WI38 (cell line): ENCODE measurements around the gene PITPNM3.

Source experiments
- H3K4me3 ChIP-seq: 2 replicates; pipeline ENCODE4 v1.5.1; 2011; ENCODE audit warnings: low read depth, mild to moderate bottlenecking, control low read depth, low read length
- TF ChIP-seq, protein P1 (sequence below): IDR thresholded peaks from 2 replicates; pipeline ENCODE4 v1.5.1; 2012; ENCODE audit warnings: low read depth, mild to moderate bottlenecking, control low read depth, low read length

The PITPNM3 gene

GRCh38 chr17:6443692-6444570 lies 112.4 kb downstream of the PITPNM3 start, which contains the start of gene PIMREG:
PIMREG (plus strand) TSS chr17:6444455; CDS start chr17:6445111, 656 bp downstream.
- TF ChIP-seq, protein P1, sequence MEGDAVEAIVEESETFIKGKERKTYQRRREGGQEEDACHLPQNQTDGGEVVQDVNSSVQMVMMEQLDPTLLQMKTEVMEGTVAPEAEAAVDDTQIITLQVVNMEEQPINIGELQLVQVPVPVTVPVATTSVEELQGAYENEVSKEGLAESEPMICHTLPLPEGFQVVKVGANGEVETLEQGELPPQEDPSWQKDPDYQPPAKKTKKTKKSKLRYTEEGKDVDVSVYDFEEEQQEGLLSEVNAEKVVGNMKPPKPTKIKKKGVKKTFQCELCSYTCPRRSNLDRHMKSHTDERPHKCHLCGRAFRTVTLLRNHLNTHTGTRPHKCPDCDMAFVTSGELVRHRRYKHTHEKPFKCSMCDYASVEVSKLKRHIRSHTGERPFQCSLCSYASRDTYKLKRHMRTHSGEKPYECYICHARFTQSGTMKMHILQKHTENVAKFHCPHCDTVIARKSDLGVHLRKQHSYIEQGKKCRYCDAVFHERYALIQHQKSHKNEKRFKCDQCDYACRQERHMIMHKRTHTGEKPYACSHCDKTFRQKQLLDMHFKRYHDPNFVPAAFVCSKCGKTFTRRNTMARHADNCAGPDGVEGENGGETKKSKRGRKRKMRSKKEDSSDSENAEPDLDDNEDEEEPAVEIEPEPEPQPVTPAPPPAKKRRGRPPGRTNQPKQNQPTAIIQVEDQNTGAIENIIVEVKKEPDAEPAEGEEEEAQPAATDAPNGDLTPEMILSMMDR = no peak

DNA sequence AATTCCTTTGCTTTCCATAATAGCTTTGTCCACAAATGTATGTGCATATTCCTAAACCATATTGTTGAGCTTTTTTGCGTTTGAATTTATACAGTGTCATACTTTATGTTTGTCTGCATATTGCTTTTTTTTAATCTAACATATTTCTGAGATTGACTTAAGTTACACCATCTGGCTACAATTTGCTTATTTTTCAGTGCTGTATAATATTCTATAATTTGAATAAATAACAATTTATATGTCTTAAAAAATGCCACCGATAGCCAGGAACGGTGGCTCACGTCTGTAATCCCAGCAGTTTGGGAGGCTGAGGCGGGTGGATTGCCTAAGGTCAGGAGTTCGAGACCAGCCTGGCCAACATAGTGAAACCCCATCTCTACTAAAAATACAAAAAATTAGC lies 113.6 kb downstream of the PITPNM3 start:
- TF ChIP-seq, protein P1 = no peak
- H3K4me3 ChIP-seq = no peak overlapping the region

More at GRCh38 chr17:6443692-6444570, 112.4 kb downstream of the PITPNM3 start, which contains the start of gene PIMREG:
- H3K4me3 ChIP-seq = peak within 1 kb of the TSS; percentile 70

DNA sequence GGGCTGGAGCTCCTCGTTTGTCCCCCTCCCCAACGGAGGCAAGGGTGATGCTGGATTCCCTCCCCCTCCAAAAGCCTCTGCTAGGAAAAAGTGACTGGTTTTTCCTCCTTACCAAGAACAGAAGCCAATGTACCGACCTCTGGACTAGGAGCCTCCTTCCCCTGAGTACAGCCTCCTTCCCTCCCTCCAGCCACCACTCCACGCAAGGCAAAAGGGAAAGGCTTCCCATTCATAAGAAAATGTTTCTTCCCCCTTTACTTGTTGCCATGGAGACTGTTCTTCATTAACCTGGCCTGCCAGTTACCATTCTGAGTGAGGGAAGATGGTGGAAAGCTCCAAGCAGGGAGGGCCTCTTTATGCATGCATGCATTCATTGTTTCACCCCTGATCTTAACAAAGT lies 116.4 kb downstream of the PITPNM3 start:
- no peak overlapping the region for H3K4me3 ChIP-seq
- TF ChIP-seq, protein P1 = no peak

GRCh38 chr17:6437956-6438355 lies 118.4 kb downstream of the PITPNM3 start:
- no peak overlapping the region for H3K4me3 ChIP-seq
- TF ChIP-seq, protein P1 = no peak

- TF ChIP-seq, protein P1 = no peak
- no peak overlapping the region for H3K4me3 ChIP-seq
Measured at GRCh38 chr17:6437466-6437865, 118.9 kb downstream of the PITPNM3 start.

DNA sequence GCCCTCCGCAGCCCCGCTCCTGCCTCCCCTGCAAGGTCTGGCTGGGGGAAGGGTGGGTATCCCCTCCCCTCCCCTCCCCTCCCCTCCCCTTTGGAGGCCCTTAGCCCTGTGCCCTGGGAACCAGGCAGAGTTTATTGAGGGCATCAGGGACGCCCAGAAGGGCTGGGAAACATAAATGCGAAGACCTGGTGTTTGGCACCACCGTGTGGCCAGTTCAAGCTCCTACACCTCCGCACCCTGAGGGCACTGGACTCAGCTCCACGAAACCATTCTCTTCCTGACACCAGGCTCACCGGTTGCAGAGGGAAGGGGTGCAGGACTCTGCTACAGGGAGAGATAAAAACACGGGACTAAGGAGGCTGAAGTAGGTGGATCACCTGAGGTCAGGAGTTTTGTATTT lies 120.4 kb downstream of the PITPNM3 start:
- no peak overlapping the region for H3K4me3 ChIP-seq
- TF ChIP-seq, protein P1 = peak; percentile 87

DNA sequence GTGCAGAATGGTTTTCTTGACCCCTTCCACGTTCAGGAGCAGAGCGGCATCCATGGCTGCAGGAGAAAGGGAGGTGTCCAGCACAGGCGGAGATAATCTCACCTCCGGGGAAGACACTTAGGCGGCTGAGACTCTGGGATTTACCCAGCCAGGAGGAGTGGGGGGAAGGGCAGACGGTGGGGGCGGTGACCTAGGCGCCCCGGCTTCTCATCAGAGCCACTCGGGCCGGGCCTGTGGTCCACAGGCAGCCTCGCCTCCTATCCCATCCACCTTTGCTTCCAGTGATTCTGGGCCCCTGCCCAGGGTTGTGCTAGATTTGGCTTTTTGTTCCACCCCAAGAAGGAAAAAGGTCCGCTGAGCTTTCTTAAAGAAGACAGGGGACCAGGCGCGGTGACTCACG lies 121.3 kb downstream of the PITPNM3 start, which contains the start of gene AIPL1:
Gene AIPL1, minus strand, starts transcription at position 71 of the 400 bp plus-strand sequence. Its CDS starts 17 bp downstream, at position 54.
- TF ChIP-seq, protein P1 = no peak
- no peak within 1 kb of the TSS for H3K4me3 ChIP-seq
